DOHH2 (cell line): Measurements from ENCODE around the gene AXIN2.

Experiments
- EZH2phosphoT487 ChIP-seq: fragments of 200-600 bp; sonication (generic); IDR thresholded peaks from 2 replicates; pipeline ENCODE4 v1.6.1; 2017; ENCODE audit warnings: borderline replicate concordance, mild to moderate bottlenecking, antibody characterized with exemption, low read length, moderate library complexity, mixed read lengths
- TF ChIP-seq, protein P1 (sequence below): fragments of 200-600 bp; sonication (generic); IDR thresholded peaks from one replicate; pipeline ENCODE4 v1.5.1; 2014; ENCODE audit warnings: antibody characterized with exemption, mild to moderate bottlenecking, low read depth, low read length; ENCODE audit not compliant: poor library complexity, severe bottlenecking

DNA sequence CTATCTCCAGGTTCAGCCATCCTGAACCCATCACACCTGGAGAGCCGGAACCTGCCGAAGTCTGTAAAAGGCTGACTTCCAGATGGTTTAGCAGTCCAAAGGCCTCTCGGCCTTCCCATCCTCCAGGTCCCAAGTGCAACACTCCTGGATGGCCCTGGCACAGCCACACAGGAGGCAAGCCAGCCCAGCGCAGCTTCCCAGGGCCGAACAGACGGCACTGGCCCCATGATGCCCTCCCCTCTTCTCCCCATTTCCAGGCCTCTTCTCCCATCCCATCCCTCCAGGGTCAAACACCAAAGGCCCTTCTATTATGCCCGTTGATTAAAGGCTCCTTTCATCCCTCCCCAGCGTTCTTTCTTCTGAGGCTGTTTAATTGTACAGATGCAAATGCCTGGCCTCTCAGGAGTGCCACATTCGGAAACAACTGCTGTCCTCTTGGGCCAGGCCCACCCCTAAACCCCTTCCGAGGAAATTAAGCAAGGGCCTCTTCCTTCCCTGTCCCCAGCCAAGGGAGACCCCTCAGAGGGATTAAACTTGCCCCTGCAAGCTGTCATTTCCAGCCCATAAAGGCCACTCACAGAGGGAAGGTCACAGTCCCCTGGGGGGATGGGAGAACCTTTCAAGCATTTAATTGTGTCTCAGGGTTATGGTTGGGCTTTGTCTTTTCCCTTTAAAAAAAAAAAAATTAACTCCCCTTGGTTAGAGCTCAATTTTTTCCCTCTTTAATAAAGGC lies 30.8 kb downstream of the AXIN2 start:
- TF ChIP-seq, protein P1, sequence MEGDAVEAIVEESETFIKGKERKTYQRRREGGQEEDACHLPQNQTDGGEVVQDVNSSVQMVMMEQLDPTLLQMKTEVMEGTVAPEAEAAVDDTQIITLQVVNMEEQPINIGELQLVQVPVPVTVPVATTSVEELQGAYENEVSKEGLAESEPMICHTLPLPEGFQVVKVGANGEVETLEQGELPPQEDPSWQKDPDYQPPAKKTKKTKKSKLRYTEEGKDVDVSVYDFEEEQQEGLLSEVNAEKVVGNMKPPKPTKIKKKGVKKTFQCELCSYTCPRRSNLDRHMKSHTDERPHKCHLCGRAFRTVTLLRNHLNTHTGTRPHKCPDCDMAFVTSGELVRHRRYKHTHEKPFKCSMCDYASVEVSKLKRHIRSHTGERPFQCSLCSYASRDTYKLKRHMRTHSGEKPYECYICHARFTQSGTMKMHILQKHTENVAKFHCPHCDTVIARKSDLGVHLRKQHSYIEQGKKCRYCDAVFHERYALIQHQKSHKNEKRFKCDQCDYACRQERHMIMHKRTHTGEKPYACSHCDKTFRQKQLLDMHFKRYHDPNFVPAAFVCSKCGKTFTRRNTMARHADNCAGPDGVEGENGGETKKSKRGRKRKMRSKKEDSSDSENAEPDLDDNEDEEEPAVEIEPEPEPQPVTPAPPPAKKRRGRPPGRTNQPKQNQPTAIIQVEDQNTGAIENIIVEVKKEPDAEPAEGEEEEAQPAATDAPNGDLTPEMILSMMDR, result no peak
- no peak for TF ChIP-seq EZH2phosphoT487
